Peyer's patch (tissue), 4 donors: ENCODE results near the gene SLC27A4.

Experiments used
- CTCF ChIP-seq, 6 experiments: fragments of 450-650 bp in 4 of 6; fragments of 200-600 bp in 2 of 6; sonication (generic) in 1 of 6; IDR thresholded peaks; one replicate each; pipeline ENCODE4 v1.5.1; 2017 to 2019; ENCODE audit warnings: antibody characterized with exemption in 6 of 6, mild to moderate bottlenecking in 3 of 6, moderate library complexity in 1 of 6
- POLR2A ChIP-seq, 2 donors: fragments of 450-650 bp; IDR thresholded peaks; one replicate each; pipeline ENCODE4 v1.5.1; 2017; ENCODE audit warnings: antibody characterized with exemption in 2 of 2, mild to moderate bottlenecking in 2 of 2, moderate library complexity in 2 of 2

- TF ChIP-seq POLR2A (IDR thresholded peaks at IDR 0.05) = no peak
- TF ChIP-seq CTCF (IDR thresholded peaks at IDR 0.05) = no peak
These were observed 17.8 kb downstream of the SLC27A4 start for GRCh38 chr9:128358090-128358489.
